Measurements from ENCODE around the gene VPS54.

DNA sequence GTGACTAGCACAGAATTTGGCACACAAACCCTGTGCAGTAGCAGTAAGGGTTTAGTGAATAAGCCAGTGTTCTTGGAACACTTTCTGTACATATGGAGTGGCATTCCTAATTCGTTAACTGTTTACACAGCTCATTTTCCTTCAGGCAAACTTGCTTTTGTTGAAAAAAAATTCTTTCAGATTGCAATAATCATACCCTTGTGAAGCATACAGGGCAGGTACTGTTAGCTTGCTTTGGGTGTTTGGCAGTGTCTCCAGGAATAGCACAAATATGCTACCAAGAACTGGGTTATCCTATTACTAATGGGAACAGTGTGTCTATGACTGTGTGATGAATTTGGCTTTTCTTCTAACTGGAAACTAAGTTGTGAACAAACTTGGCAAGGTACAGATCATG, 144.1 kb downstream of the VPS54 start:
- TF ChIP-seq, protein P1, sequence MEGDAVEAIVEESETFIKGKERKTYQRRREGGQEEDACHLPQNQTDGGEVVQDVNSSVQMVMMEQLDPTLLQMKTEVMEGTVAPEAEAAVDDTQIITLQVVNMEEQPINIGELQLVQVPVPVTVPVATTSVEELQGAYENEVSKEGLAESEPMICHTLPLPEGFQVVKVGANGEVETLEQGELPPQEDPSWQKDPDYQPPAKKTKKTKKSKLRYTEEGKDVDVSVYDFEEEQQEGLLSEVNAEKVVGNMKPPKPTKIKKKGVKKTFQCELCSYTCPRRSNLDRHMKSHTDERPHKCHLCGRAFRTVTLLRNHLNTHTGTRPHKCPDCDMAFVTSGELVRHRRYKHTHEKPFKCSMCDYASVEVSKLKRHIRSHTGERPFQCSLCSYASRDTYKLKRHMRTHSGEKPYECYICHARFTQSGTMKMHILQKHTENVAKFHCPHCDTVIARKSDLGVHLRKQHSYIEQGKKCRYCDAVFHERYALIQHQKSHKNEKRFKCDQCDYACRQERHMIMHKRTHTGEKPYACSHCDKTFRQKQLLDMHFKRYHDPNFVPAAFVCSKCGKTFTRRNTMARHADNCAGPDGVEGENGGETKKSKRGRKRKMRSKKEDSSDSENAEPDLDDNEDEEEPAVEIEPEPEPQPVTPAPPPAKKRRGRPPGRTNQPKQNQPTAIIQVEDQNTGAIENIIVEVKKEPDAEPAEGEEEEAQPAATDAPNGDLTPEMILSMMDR (IDR thresholded peaks at IDR 0.05; ENCODE audit: insufficient read depth, low read length, poor library complexity, severe bottlenecking), result no peak
- no peak for TF ChIP-seq EZH2phosphoT487 (conservative IDR thresholded peaks at IDR 0.05; ENCODE audit: low read length)

Data from SU-DHL-6 (cell line).